Liver (tissue), 9 donors: Measurements from ENCODE around the gene CD8B. TPM values are rescaled to one million over a fixed set of nuclear protein-coding genes. Genes with fewer than 3 reads are reported as not detected.

Experiments used
- DNase-seq: peaks from one replicate; pipeline ENCODE4 v3.0.0-alpha.2; 2017; ENCODE audit warnings: low spot score
- H3K27ac ChIP-seq, 2 donors: one replicate each; pipeline ENCODE4 v1.7.0; 2013; ENCODE audit warnings: inconsistent platforms in 2 of 2, low read length in 2 of 2, control low read depth in 1 of 2, low read depth in 1 of 2, mild to moderate bottlenecking in 1 of 2
- H3K27me3 ChIP-seq, 4 donors: one replicate each; pipeline versions ENCODE4 v1.6.1 to v1.7.0; 2013; ENCODE audit warnings: low read length in 3 of 4, inconsistent platforms in 1 of 4, mild to moderate bottlenecking in 1 of 4, moderate library complexity in 1 of 4; ENCODE audit not compliant: control insufficient read depth in 4 of 4, insufficient read depth in 4 of 4
- H3K36me3 ChIP-seq, 4 donors: one replicate each; pipeline versions ENCODE4 v1.6.1 to v1.7.0; 2013; ENCODE audit warnings: low read length in 3 of 4, mild to moderate bottlenecking in 3 of 4, low read depth in 1 of 4, moderate library complexity in 1 of 4; ENCODE audit not compliant: control insufficient read depth in 4 of 4, insufficient read depth in 3 of 4
- H3K4me1 ChIP-seq, 4 donors: one replicate each; pipeline versions ENCODE4 v1.6.1 to v1.7.0; 2013; ENCODE audit warnings: low read length in 3 of 4, mild to moderate bottlenecking in 3 of 4, moderate library complexity in 1 of 4; ENCODE audit not compliant: control insufficient read depth in 4 of 4, insufficient read depth in 4 of 4
- H3K4me3 ChIP-seq, 3 donors: one replicate each; pipeline versions ENCODE4 v1.6.1 to v1.7.0; 2013; ENCODE audit warnings: low read length in 3 of 3, control low read depth in 1 of 3, low read depth in 1 of 3, mild to moderate bottlenecking in 1 of 3
- H3K9ac ChIP-seq, 2 donors: one replicate each; pipeline ENCODE4 v1.7.0; 2013; ENCODE audit warnings: low read length in 2 of 2, mild to moderate bottlenecking in 2 of 2, moderate library complexity in 2 of 2, control low read depth in 1 of 2, low read depth in 1 of 2
- H3K9me3 ChIP-seq, 4 donors: one replicate each; pipeline versions ENCODE4 v1.6.1 to v1.7.0; 2013; ENCODE audit warnings: low read length in 3 of 4; ENCODE audit not compliant: control insufficient read depth in 4 of 4
- ATF3 ChIP-seq: IDR thresholded peaks from 2 replicates; pipeline ENCODE4 v1.6.1; 2016; ENCODE audit warnings: antibody characterized with exemption
- EGR1 ChIP-seq, 2 donors: IDR thresholded peaks; 2 replicates each; pipeline ENCODE4 v1.6.1; 2016 to 2018; ENCODE audit warnings: antibody characterized with exemption in 2 of 2, low read depth in 2 of 2
- GABPA ChIP-seq, 2 donors: IDR thresholded peaks in 1 of 2; conservative IDR thresholded peaks in 1 of 2; 2 replicates each; pipeline ENCODE4 v1.6.1; 2016; ENCODE audit warnings: antibody characterized with exemption in 2 of 2, mild to moderate bottlenecking in 1 of 2, moderate library complexity in 1 of 2
- HNF4A ChIP-seq, 2 donors: conservative IDR thresholded peaks; 2 replicates each; pipeline ENCODE4 v1.6.1; 2016; ENCODE audit warnings: antibody characterized with exemption in 2 of 2, mild to moderate bottlenecking in 2 of 2
- NR2F2 ChIP-seq: IDR thresholded peaks from 2 replicates; pipeline ENCODE4 v1.6.1; 2016; ENCODE audit warnings: antibody characterized with exemption
- RAD21 ChIP-seq, 2 donors: IDR thresholded peaks; 2 replicates each; pipeline ENCODE4 v1.6.1; 2016; ENCODE audit warnings: antibody characterized with exemption in 2 of 2, mild to moderate bottlenecking in 2 of 2
- RXRA ChIP-seq, 2 donors: IDR thresholded peaks; 2 replicates each; pipeline ENCODE4 v1.6.1; 2017 to 2018; ENCODE audit warnings: antibody characterized with exemption in 2 of 2, mild to moderate bottlenecking in 1 of 2
- SP1 ChIP-seq: IDR thresholded peaks from 2 replicates; pipeline ENCODE4 v1.6.1; 2018; ENCODE audit warnings: antibody characterized with exemption, mild to moderate bottlenecking
- TAF1 ChIP-seq: conservative IDR thresholded peaks from 2 replicates; pipeline ENCODE4 v1.6.1; 2016; ENCODE audit warnings: antibody characterized with exemption, mild to moderate bottlenecking
- YY1 ChIP-seq: IDR thresholded peaks from 2 replicates; pipeline ENCODE4 v1.6.1; 2016; ENCODE audit warnings: antibody characterized with exemption, mild to moderate bottlenecking
- ZBTB33 ChIP-seq: IDR thresholded peaks from 2 replicates; pipeline ENCODE4 v1.6.1; 2016; ENCODE audit warnings: antibody characterized with exemption
- WGBS: extraction: QIAGEN DNeasy Blood & Tissue Kit; methylation state at CpG from one replicate; pipeline ENCODE4 v1.1.7; 2013; 5-methylcytosine and 5-hydroxymethylcytosine counted together
- polyA plus RNA-seq, 2 donors: library from polyadenylated mRNA; stranded (reverse) in 1 of 2; unstranded in 1 of 2; fragments of 200-250 nt in 1 of 2; fragments of >200 nt in 1 of 2; fragmentation: Nextera tagmentation in 1 of 2; extraction: Ambion mirVana in 1 of 2; gene quantifications; one replicate each; pipeline versions ENCODE4 v1.2.1 to v1.2.3, GENCODE V29; 2013 to 2015
- total RNA-seq, 2 donors: library from RNA; depleted of rRNA; stranded (reverse); fragments of >200 nt; gene quantifications; one replicate each; pipeline ENCODE4 v1.2.3, GENCODE V29; 2014
- TF ChIP-seq, protein P1 (sequence below): fragments of 150-350 bp; IDR thresholded peaks from 2 replicates; pipeline ENCODE4 v1.5.1; 2017; ENCODE audit warnings: improper control_type of control experiment, low read depth, low read length; ENCODE audit not compliant: missing input control
- TF ChIP-seq, protein P2 (sequence below): IDR thresholded peaks from 2 replicates; pipeline ENCODE4 v1.6.1; 2016; ENCODE audit warnings: antibody characterized with exemption, mild to moderate bottlenecking
- TF ChIP-seq, protein P3 (sequence below): IDR thresholded peaks from 2 replicates; pipeline ENCODE4 v1.6.1; 2016; ENCODE audit warnings: antibody characterized with exemption
- donor health status: healthy.
- donor health status: healthy.
- donor health status: healthy.
- donor health status: healthy.
- donor health status: healthy.

CD8B gene
- total and polyA plus RNA-seq, 4 donors = 0.17 to 1.0 (median 0.64) TPM

- Histone ChIP-seq H3K36me3 (no peaks in the 10 kb centered on the region), H3K27ac (no peak overlapping the region), H3K27me3 (no peaks in the 10 kb centered on the region), H3K9me3 (no peaks in the 10 kb centered on the region), H3K4me1 (no peaks in the 10 kb centered on the region), H3K9ac (no peak overlapping the region), H3K4me3 (no peak overlapping the region)
- TF ChIP-seq GABPA (IDR thresholded peaks at IDR 0.05 in 1 of 2, conservative IDR thresholded peaks at IDR 0.05 in 1 of 2) (no peak), ATF3 (no peak), SP1 (no peak), NR2F2 (no peak), TAF1 (no peak), EGR1 (IDR thresholded peaks at IDR 0.05; ENCODE audit: low read depth in 2 of 2) (no peak), RAD21 (IDR thresholded peaks at IDR 0.05) (no peak), YY1 (no peak), ZBTB33 (no peak), RXRA (IDR thresholded peaks at IDR 0.05) (no peak)
- TF ChIP-seq, protein P1, sequence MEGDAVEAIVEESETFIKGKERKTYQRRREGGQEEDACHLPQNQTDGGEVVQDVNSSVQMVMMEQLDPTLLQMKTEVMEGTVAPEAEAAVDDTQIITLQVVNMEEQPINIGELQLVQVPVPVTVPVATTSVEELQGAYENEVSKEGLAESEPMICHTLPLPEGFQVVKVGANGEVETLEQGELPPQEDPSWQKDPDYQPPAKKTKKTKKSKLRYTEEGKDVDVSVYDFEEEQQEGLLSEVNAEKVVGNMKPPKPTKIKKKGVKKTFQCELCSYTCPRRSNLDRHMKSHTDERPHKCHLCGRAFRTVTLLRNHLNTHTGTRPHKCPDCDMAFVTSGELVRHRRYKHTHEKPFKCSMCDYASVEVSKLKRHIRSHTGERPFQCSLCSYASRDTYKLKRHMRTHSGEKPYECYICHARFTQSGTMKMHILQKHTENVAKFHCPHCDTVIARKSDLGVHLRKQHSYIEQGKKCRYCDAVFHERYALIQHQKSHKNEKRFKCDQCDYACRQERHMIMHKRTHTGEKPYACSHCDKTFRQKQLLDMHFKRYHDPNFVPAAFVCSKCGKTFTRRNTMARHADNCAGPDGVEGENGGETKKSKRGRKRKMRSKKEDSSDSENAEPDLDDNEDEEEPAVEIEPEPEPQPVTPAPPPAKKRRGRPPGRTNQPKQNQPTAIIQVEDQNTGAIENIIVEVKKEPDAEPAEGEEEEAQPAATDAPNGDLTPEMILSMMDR = no peak
- TF ChIP-seq, protein P2, sequence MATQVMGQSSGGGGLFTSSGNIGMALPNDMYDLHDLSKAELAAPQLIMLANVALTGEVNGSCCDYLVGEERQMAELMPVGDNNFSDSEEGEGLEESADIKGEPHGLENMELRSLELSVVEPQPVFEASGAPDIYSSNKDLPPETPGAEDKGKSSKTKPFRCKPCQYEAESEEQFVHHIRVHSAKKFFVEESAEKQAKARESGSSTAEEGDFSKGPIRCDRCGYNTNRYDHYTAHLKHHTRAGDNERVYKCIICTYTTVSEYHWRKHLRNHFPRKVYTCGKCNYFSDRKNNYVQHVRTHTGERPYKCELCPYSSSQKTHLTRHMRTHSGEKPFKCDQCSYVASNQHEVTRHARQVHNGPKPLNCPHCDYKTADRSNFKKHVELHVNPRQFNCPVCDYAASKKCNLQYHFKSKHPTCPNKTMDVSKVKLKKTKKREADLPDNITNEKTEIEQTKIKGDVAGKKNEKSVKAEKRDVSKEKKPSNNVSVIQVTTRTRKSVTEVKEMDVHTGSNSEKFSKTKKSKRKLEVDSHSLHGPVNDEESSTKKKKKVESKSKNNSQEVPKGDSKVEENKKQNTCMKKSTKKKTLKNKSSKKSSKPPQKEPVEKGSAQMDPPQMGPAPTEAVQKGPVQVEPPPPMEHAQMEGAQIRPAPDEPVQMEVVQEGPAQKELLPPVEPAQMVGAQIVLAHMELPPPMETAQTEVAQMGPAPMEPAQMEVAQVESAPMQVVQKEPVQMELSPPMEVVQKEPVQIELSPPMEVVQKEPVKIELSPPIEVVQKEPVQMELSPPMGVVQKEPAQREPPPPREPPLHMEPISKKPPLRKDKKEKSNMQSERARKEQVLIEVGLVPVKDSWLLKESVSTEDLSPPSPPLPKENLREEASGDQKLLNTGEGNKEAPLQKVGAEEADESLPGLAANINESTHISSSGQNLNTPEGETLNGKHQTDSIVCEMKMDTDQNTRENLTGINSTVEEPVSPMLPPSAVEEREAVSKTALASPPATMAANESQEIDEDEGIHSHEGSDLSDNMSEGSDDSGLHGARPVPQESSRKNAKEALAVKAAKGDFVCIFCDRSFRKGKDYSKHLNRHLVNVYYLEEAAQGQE = no peak
- WGBS = 77% methylated on average over 10 of the region's 10 CpGs
- DNase-seq = no peak
These were observed 28.4 kb downstream of the CD8B start for GRCh38 chr2:86833315-86833714.

- H3K4me1 ChIP-seq = no peaks in the 10 kb centered on the region
- no peaks in the 10 kb centered on the region for H3K27me3 ChIP-seq
- 89% methylated on average over 7 of the region's 7 CpGs for WGBS
These were observed 29.2 kb downstream of the CD8B start for GRCh38 chr2:86832334-86833096.

More at GRCh38 chr2:86832334-86833096, 29.2 kb downstream of the CD8B start:
- TF ChIP-seq RXRA (IDR thresholded peaks at IDR 0.05) = no peak
- TF ChIP-seq YY1 = no peak
- no peak for TF ChIP-seq HNF4A (conservative IDR thresholded peaks at IDR 0.05)
- TF ChIP-seq TAF1 = no peak
- no peak for TF ChIP-seq RAD21 (IDR thresholded peaks at IDR 0.05)
- TF ChIP-seq, protein P3, sequence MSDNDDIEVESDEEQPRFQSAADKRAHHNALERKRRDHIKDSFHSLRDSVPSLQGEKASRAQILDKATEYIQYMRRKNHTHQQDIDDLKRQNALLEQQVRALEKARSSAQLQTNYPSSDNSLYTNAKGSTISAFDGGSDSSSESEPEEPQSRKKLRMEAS = no peak
- Histone ChIP-seq H3K9me3 (no peaks in the 10 kb centered on the region), H3K27ac (no peak overlapping the region), H3K4me3 (no peak overlapping the region), H3K36me3 (no peaks in the 10 kb centered on the region), H3K9ac (no peak overlapping the region)
- no peak for DNase-seq
